Right cardiac atrium (tissue), 5 donors: ENCODE data around the gene PGGT1B. TPM values are rescaled to one million over a fixed set of nuclear protein-coding genes. Genes with fewer than 3 reads are reported as not detected.

Source experiments
- ATAC-seq, 2 donors: fragments of 200-7000 bp; cut with Tn5 transposase; one replicate each; pipeline versions ENCODE4 v1.8.0 to v1.9.1; 2020; ENCODE audit warnings: moderate library complexity in 2 of 2, mild to moderate bottlenecking in 1 of 2
- DNase-seq, 3 donors: peaks; one replicate each; pipeline ENCODE4 v3.0.0-alpha.2; 2020
- H3K27ac ChIP-seq: one replicate; pipeline ENCODE4 v1.5.1; 2013; ENCODE audit warnings: mild to moderate bottlenecking, low read length, control low read depth, moderate library complexity
- H3K27me3 ChIP-seq: one replicate; pipeline ENCODE4 v1.6.1; 2013; ENCODE audit not compliant: control insufficient read depth, insufficient read depth
- H3K4me1 ChIP-seq: one replicate; pipeline ENCODE4 v1.6.1; 2013; ENCODE audit warnings: low read length; ENCODE audit not compliant: control insufficient read depth, insufficient read depth
- H3K4me3 ChIP-seq: one replicate; pipeline ENCODE4 v1.5.1; 2013; ENCODE audit warnings: low read length, control low read depth
- H3K9me3 ChIP-seq: one replicate; pipeline ENCODE4 v1.6.1; 2013; ENCODE audit warnings: low read length; ENCODE audit not compliant: control insufficient read depth
- WGBS: extraction: QIAGEN DNeasy Blood & Tissue Kit; methylation state at CpG from one replicate; pipeline ENCODE4 v1.1.7; 2013; 5-methylcytosine and 5-hydroxymethylcytosine counted together
- intact Hi-C, 4 donors: fragments of 100-400 bp; cut with DNase I; formaldehyde crosslinking; loops; one replicate each; pipeline versions ENCODE4 v1.11.0 to v1.14.0; 2022 to 2023
- polyA plus RNA-seq: library from polyadenylated mRNA; stranded (reverse); fragments of 200-250 nt; gene quantifications from one replicate; pipeline ENCODE4 v1.2.3, GENCODE V29; 2013
- total RNA-seq, 4 donors: library from RNA; stranded (reverse); fragmentation: NEBNext Ultra II Directional; extraction: Animal tissue kit (Norgen Biotek cat#: 25700); gene quantifications; one replicate each; pipeline ENCODE4 v1.2.1, GENCODE V29; 2021
- donor health status: healthy with polysubstance abuse.
- donor health status: DM: no; HTN: yes; CAD: no.
- donor health status: DM: no; HTN: no; CAD: no.
- donor health status: DM: no; HTN: yes; CAD: no; lungs with severe emphysema.
- donor health status: DM: yes; HTN: yes; CAD: no.

The PGGT1B gene
- total and polyA plus RNA-seq, 5 donors = 3.1 to 30.9 (median 27.3) TPM

GRCh38 chr5:115180165-115180709, 82.4 kb downstream of the PGGT1B start:
- intact Hi-C loops = no loop called here
- WGBS = 1% methylated on average over 54 of the region's 54 CpGs
- ATAC-seq = peak; percentile 61 to 79
- Histone ChIP-seq H3K4me3 (peak overlapping the region; percentile 78), H3K4me1 (no peaks in the 10 kb centered on the region), H3K27ac (no peak overlapping the region), H3K27me3 (peaks cover 5% of the 10 kb centered on the region), H3K9me3 (no peaks in the 10 kb centered on the region)
- peak in 2 of 3 donors; percentile 65 for DNase-seq

- ATAC-seq (peak; percentile 54 to 59), DNase-seq (peak in 2 of 3 donors; percentile 43 to 52)
- 2% methylated on average over 56 of the region's 56 CpGs for WGBS
- Histone ChIP-seq H3K4me1 (no peaks in the 10 kb centered on the region), H3K27ac (no peak overlapping the region), H3K9me3 (no peaks in the 10 kb centered on the region), H3K27me3 (peaks cover 5% of the 10 kb centered on the region), H3K4me3 (peak overlapping the region; percentile 78)
- intact Hi-C loops = no loop called here
These were observed 83.1 kb downstream of the PGGT1B start for GRCh38 chr5:115179394-115180164.

GRCh38 chr5:115179030-115179393, 83.7 kb downstream of the PGGT1B start:
- Histone ChIP-seq H3K4me1 (no peaks in the 10 kb centered on the region), H3K9me3 (no peaks in the 10 kb centered on the region), H3K4me3 (no peak overlapping the region), H3K27ac (no peak overlapping the region), H3K27me3 (peaks cover 5% of the 10 kb centered on the region)
- 29% methylated on average over 30 of the region's 30 CpGs for WGBS
- DNase-seq = peak in 1 of 3 donors; percentile 38
- intact Hi-C loops = no loop called here
- peak; percentile 26 to 45 for ATAC-seq

GRCh38 chr5:115170929-115171510, 91.7 kb downstream of the PGGT1B start:
- 22% methylated on average over 16 of the region's 16 CpGs for WGBS
- Histone ChIP-seq H3K9me3 (no peaks in the 10 kb centered on the region), H3K27me3 (no peaks in the 10 kb centered on the region), H3K4me1 (peaks cover 2% of the 10 kb centered on the region), H3K4me3 (peak overlapping the region; percentile 61), H3K27ac (no peak overlapping the region)
- intact Hi-C loops = no loop called here
- ATAC-seq (no peak), DNase-seq (no peak)

- Histone ChIP-seq H3K4me3 (peak overlapping the region; percentile 61), H3K27me3 (no peaks in the 10 kb centered on the region), H3K27ac (no peak overlapping the region), H3K9me3 (no peaks in the 10 kb centered on the region), H3K4me1 (peaks cover 2% of the 10 kb centered on the region)
- peak in 1 of 3 donors; percentile 50 for DNase-seq
- ATAC-seq = peak; percentile 78 to 83
- intact Hi-C loops = no loop called here
- WGBS = 1% methylated on average over 69 of the region's 69 CpGs
These were observed 92.3 kb downstream of the PGGT1B start for GRCh38 chr5:115170134-115170928.

GRCh38 chr5:115169487-115170133, 93.1 kb downstream of the PGGT1B start, which contains the start of gene TRIM36:
Gene TRIM36 (minus strand): TSS chr5:115169908. CDS start chr5:115169634, 274 bp downstream.
- peak; percentile 99 to 100 for ATAC-seq
- under 1% methylated on average over 68 of the region's 68 CpGs for WGBS
- intact Hi-C loops = no loop called here
- Histone ChIP-seq H3K9me3 (no peaks in the 10 kb centered on the region), H3K27me3 (no peaks in the 10 kb centered on the region), H3K4me3 (peak within 1 kb of the TSS; percentile 61), H3K4me1 (peaks cover 2% of the 10 kb centered on the region), H3K27ac (no peak within 1 kb of the TSS)
- DNase-seq = peak; percentile 93 to 97 (median 96)

GRCh38 chr5:115168829-115169486, 93.7 kb downstream of the PGGT1B start:
- intact Hi-C loops = no loop called here
- Histone ChIP-seq H3K4me3 (peak overlapping the region; percentile 61), H3K9me3 (no peaks in the 10 kb centered on the region), H3K4me1 (peaks cover 2% of the 10 kb centered on the region), H3K27me3 (no peaks in the 10 kb centered on the region), H3K27ac (no peak overlapping the region)
- DNase-seq (peak; percentile 53 to 78 (median 54)), ATAC-seq (peak; percentile 15 to 22)
- WGBS = 2% methylated on average over 41 of the region's 41 CpGs

- 98% methylated on average over 12 of the region's 12 CpGs for WGBS
- no peak for ATAC-seq
- intact Hi-C loops = no loop called here
- peak in 1 of 3 donors; percentile 43 for DNase-seq
- peaks cover 2% of the 10 kb centered on the region for H3K4me1 ChIP-seq
- H3K4me3 ChIP-seq = no peak overlapping the region
- no peak overlapping the region for H3K27ac ChIP-seq
- H3K27me3 ChIP-seq = no peaks in the 10 kb centered on the region
- no peaks in the 10 kb centered on the region for H3K9me3 ChIP-seq
These were observed 95.8 kb downstream of the PGGT1B start for GRCh38 chr5:115166744-115167393.

- ATAC-seq = no peak
- Histone ChIP-seq H3K4me3 (no peak overlapping the region), H3K4me1 (peaks cover 2% of the 10 kb centered on the region), H3K27me3 (no peaks in the 10 kb centered on the region), H3K9me3 (no peaks in the 10 kb centered on the region), H3K27ac (no peak overlapping the region)
- WGBS = 93% methylated on average over 5 of the region's 5 CpGs
- DNase-seq = no peak
- intact Hi-C loops = no loop called here
These were observed 96.9 kb downstream of the PGGT1B start for GRCh38 chr5:115165790-115166189.
